PC-3 (cell line): ENCODE data around the gene TNPO3. TPM values are rescaled to one million over a fixed set of nuclear protein-coding genes. Genes with fewer than 3 reads are reported as not detected.

ENCODE experiments used
- ATAC-seq: fragments of 200-7000 bp; cut with Tn5 transposase; 2 replicates; pipeline ENCODE4 v1.9.1; 2020; ENCODE audit warnings: mild to moderate bottlenecking, moderate library complexity
- Bru-seq: library from RNA; stranded (reverse); fragments of 400-500 nt; gene quantifications from one replicate; lab custom pipeline; 2021; lab: Mats Ljungman, UMichigan
- BruChase-seq, 2 experiments: library from RNA; stranded (reverse); fragments of 400-500 nt; gene quantifications; one replicate each; lab custom pipeline; 2021; lab: Mats Ljungman, UMichigan
- BruUV-seq: library from RNA; stranded (reverse); fragments of 400-500 nt; replicated peaks from 2 replicates; lab custom pipeline; 2021; lab: Mats Ljungman, UMichigan
- CTCF ChIA-PET: fragments of 300-600 bp; sonication (Branson Sonifier 250); formaldehyde crosslinking; loops from one replicate; lab custom pipeline; 2022; ENCODE audit warnings: antibody characterized with exemption; lab: Charles Lee
- POLR2A ChIA-PET: fragments of 300-600 bp; sonication (Branson Sonifier 250); formaldehyde crosslinking; loops from one replicate; lab custom pipeline; 2022; ENCODE audit warnings: antibody characterized with exemption; ENCODE audit not compliant: unreplicated experiment; lab: Charles Lee
- DNase-seq: peaks from one replicate; pipeline ENCODE4 v3.0.0-alpha.2; 2015
- H2AFZ ChIP-seq: fragments of 300-600 bp; sonication (generic); 2 replicates; pipeline ENCODE4 v1.6.0; 2016; ENCODE audit warnings: antibody characterized with exemption, low read length
- H3F3A ChIP-seq: fragments of 300-600 bp; sonication (generic); one replicate; pipeline ENCODE4 v1.6.0; 2017; ENCODE audit warnings: antibody characterized with exemption, low read length, control low read depth, mild to moderate bottlenecking; ENCODE audit not compliant: unreplicated experiment
- H3K27ac ChIP-seq: fragments of 300-600 bp; sonication (generic); 2 replicates; pipeline ENCODE4 v1.5.1; 2016; ENCODE audit warnings: mild to moderate bottlenecking, low read length
- H3K27me3 ChIP-seq: fragments of 300-600 bp; sonication (generic); 2 replicates; pipeline ENCODE4 v1.6.1; 2016; ENCODE audit warnings: low read length, mixed read lengths
- H3K36me3 ChIP-seq: fragments of 300-600 bp; sonication (generic); 2 replicates; pipeline ENCODE4 v1.6.1; 2016; ENCODE audit warnings: low read depth, mixed run types, low read length, mixed read lengths
- H3K4me1 ChIP-seq: fragments of 300-600 bp; sonication (generic); 2 replicates; pipeline ENCODE4 v1.5.1; 2016; ENCODE audit warnings: low read length; ENCODE audit not compliant: insufficient read depth
- H3K4me2 ChIP-seq: fragments of 300-600 bp; sonication (generic); 2 replicates; pipeline ENCODE4 v1.6.0; 2016; ENCODE audit warnings: low read length
- H3K4me3 ChIP-seq: fragments of 300-600 bp; sonication (generic); 2 replicates; pipeline ENCODE4 v1.5.1; 2016; ENCODE audit warnings: mild to moderate bottlenecking, low read length, mixed read lengths
- H3K79me2 ChIP-seq: fragments of 300-600 bp; sonication (generic); 2 replicates; pipeline ENCODE4 v1.6.1; 2017; ENCODE audit warnings: low read length, mixed read lengths
- H3K9ac ChIP-seq: fragments of 300-600 bp; sonication (generic); 2 replicates; pipeline ENCODE4 v1.6.0; 2016; ENCODE audit warnings: mild to moderate bottlenecking, low read length
- H3K9me2 ChIP-seq: fragments of 300-600 bp; sonication (generic); replicated peaks from 2 replicates; pipeline ENCODE4 v1.6.1; 2016; ENCODE audit warnings: mixed run types, low read length, mixed read lengths
- H3K9me3 ChIP-seq: fragments of 300-600 bp; sonication (generic); 2 replicates; pipeline ENCODE4 v1.6.1; 2016; ENCODE audit warnings: low read length, mixed read lengths
- H4K20me1 ChIP-seq: fragments of 300-600 bp; sonication (generic); 2 replicates; pipeline ENCODE4 v1.6.1; 2016; ENCODE audit warnings: low read length, mixed read lengths
- EZH2 ChIP-seq: fragments of 300-600 bp; sonication (generic); IDR thresholded peaks from one replicate; pipeline ENCODE4 v1.6.1; 2017; ENCODE audit warnings: antibody characterized with exemption, mild to moderate bottlenecking, low read length; ENCODE audit not compliant: unreplicated experiment
- EZH2phosphoT487 ChIP-seq: fragments of 300-600 bp; sonication (generic); IDR thresholded peaks from 2 replicates; pipeline ENCODE4 v1.6.1; 2018; ENCODE audit warnings: mild to moderate bottlenecking, antibody characterized with exemption, low read length, borderline replicate concordance
- intact Hi-C: fragments of 100-400 bp; cut with micrococcal nuclease; formaldehyde crosslinking; loops from 2 replicates; pipeline ENCODE4 v1.9.0; 2023
- long read RNA-seq: library from polyadenylated mRNA; unstranded; transcript quantifications from one replicate; pipeline ENCODE4 v2.0.0, GENCODE V29; 2021; ENCODE audit not compliant: unreplicated experiment
- total RNA-seq: library from RNA; depleted of rRNA; stranded (reverse); fragments of >200 nt; gene quantifications from 2 replicates; pipeline ENCODE4 v1.2.3, GENCODE V29; 2014; rRNA removed
- TF ChIP-seq, protein P1 (sequence below): fragments of 300-600 bp; sonication (generic); conservative IDR thresholded peaks from 2 replicates; pipeline ENCODE4 v1.5.1; 2017; ENCODE audit warnings: antibody characterized with exemption, low read depth, mild to moderate bottlenecking, low read length

Gene TNPO3
- total RNA-seq (55.9 and 57.3 TPM in 2 replicates), Bru-seq, nascent RNA (percentile 93 among the genes with signal in this experiment), BruChase-seq, experiment 1, labeled RNA remaining after a 6-hour chase (percentile 88 among the genes with signal in this experiment), BruChase-seq, experiment 2, labeled RNA remaining after a 2-hour chase (percentile 88 among the genes with signal in this experiment)
- long read RNA-seq, full-length matches to known transcripts = 118 of 188 reads
- long read RNA-seq, partial matches to known transcripts = 12 of 188 reads
- long read RNA-seq, other reads (novel, unspliced or antisense) = 58 of 188 reads

- peak within 1 kb of the TSS; percentile 90 for H2AFZ ChIP-seq
- peaks cover 49% of the 10 kb centered on the region for H3K79me2 ChIP-seq
- peaks cover 24% of the 10 kb centered on the region for H4K20me1 ChIP-seq
- no peaks in the 10 kb centered on the region for H3K36me3 ChIP-seq
- TF ChIP-seq EZH2 = no peak
- TF ChIP-seq, protein P1, sequence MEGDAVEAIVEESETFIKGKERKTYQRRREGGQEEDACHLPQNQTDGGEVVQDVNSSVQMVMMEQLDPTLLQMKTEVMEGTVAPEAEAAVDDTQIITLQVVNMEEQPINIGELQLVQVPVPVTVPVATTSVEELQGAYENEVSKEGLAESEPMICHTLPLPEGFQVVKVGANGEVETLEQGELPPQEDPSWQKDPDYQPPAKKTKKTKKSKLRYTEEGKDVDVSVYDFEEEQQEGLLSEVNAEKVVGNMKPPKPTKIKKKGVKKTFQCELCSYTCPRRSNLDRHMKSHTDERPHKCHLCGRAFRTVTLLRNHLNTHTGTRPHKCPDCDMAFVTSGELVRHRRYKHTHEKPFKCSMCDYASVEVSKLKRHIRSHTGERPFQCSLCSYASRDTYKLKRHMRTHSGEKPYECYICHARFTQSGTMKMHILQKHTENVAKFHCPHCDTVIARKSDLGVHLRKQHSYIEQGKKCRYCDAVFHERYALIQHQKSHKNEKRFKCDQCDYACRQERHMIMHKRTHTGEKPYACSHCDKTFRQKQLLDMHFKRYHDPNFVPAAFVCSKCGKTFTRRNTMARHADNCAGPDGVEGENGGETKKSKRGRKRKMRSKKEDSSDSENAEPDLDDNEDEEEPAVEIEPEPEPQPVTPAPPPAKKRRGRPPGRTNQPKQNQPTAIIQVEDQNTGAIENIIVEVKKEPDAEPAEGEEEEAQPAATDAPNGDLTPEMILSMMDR = no peak
- no peak for TF ChIP-seq EZH2phosphoT487
- H3K9me2 ChIP-seq = no peaks in the 10 kb centered on the region
- intact Hi-C loops = loop anchor here (2.0 kb wide), 1 partner anchor 36 kb away; no protein-coding TSS in a partner anchor
- DNase-seq (peak; percentile 90), ATAC-seq (peak; percentile 83)
- CTCF ChIA-PET = interaction anchor here (1.0 kb wide), 1 partner anchor 37 kb away, joined by 11 read pairs; no protein-coding TSS in a partner anchor
- peaks cover 7% of the 10 kb centered on the region for H3K4me1 ChIP-seq
- H3K9me3 ChIP-seq = no peaks in the 10 kb centered on the region
- no peaks in the 10 kb centered on the region for H3K27me3 ChIP-seq
- H3K4me2 ChIP-seq = peak within 1 kb of the TSS; percentile 95
- peak within 1 kb of the TSS; percentile 95 for H3K9ac ChIP-seq
- no peaks in the 10 kb centered on the region for H3F3A ChIP-seq
- POLR2A ChIA-PET = interaction anchor here (0.6 to 0.9 kb wide), 3 partner anchors 10 to 35 kb away, joined by 3 to 4 read pairs (median 3); no protein-coding TSS in a partner anchor
- TSS peak; percentile 63 for BruUV-seq
- peak within 1 kb of the TSS; percentile 89 for H3K27ac ChIP-seq
- H3K4me3 ChIP-seq = peak within 1 kb of the TSS; percentile 93
Observed at GRCh38 chr7:129054438-129055293, at the start of gene TNPO3. Gene TNPO3 (minus strand): TSS chr7:129055111. CDS start chr7:129054770, 341 bp downstream.

GRCh38 chr7:129103561-129104324, 48.8 kb upstream of the TNPO3 start:
- Histone ChIP-seq H3F3A (no peaks in the 10 kb centered on the region), H3K4me3 (no peak overlapping the region), H3K9ac (no peak overlapping the region), H3K4me1 (no peaks in the 10 kb centered on the region), H3K4me2 (no peak overlapping the region), H3K9me3 (no peaks in the 10 kb centered on the region), H3K27me3 (no peaks in the 10 kb centered on the region), H3K36me3 (no peaks in the 10 kb centered on the region), H4K20me1 (no peaks in the 10 kb centered on the region), H2AFZ (no peak overlapping the region), H3K79me2 (no peaks in the 10 kb centered on the region), H3K27ac (no peak overlapping the region), H3K9me2 (no peaks in the 10 kb centered on the region)
- intact Hi-C loops = no loop called here
- ATAC-seq (no peak), DNase-seq (no peak)
- TF ChIP-seq, protein P1 = no peak
- TF ChIP-seq EZH2phosphoT487 (no peak), EZH2 (no peak)
- BruUV-seq = no TSS peak
- CTCF ChIA-PET = no interaction called here
- POLR2A ChIA-PET = no interaction called here
